AG04450 (cell line): ENCODE measurements around the gene LRP3. TPM values are rescaled to one million over a fixed set of nuclear protein-coding genes. Genes with fewer than 3 reads are reported as not detected.
"Not testable (repeated sequence)": the region's sequence is repeated elsewhere in the genome, so short reads cannot be mapped to it uniquely, and the experiment has no call there.

Source experiments
- CTCF ChIA-PET: fragments of 300-600, 350-600 bp; formaldehyde crosslinking; extraction: SDS; loops from one replicate; lab custom pipeline; 2022; ENCODE audit warnings: antibody characterized with exemption, inconsistent platforms; lab: Charles Lee
- POLR2A ChIA-PET: fragments of 350-600 bp; formaldehyde crosslinking; extraction: SDS; loops from one replicate; lab custom pipeline; 2021; ENCODE audit warnings: antibody characterized with exemption, inconsistent platforms; lab: Yijun Ruan, JAX
- DNase-seq: peaks from one replicate; pipeline ENCODE4 v3.0.0-alpha.2; 2011; ENCODE audit warnings: low read depth, low spot score
- H3K27ac ChIP-seq: one replicate; pipeline ENCODE4 v1.5.1; 2012; ENCODE audit warnings: low read depth, low read length, control low read depth
- H3K27me3 ChIP-seq: one replicate; pipeline ENCODE4 v1.6.0; 2012; ENCODE audit warnings: low read length; ENCODE audit not compliant: control insufficient read depth, insufficient read depth
- H3K4me3 ChIP-seq: 2 replicates; pipeline ENCODE4 v1.5.1; 2011; ENCODE audit warnings: mild to moderate bottlenecking, low read depth, low read length, control low read depth
- H3K9me3 ChIP-seq: 2 replicates; pipeline ENCODE4 v1.5.1; 2012; ENCODE audit warnings: low read length; ENCODE audit not compliant: control insufficient read depth, insufficient read depth
- polyA plus RNA-seq: library from polyadenylated mRNA; depleted of rRNA; stranded (reverse); fragments of >200 nt; gene quantifications from 2 replicates; pipeline ENCODE4 v1.2.3, GENCODE V29; 2011
- TF ChIP-seq, protein P1 (sequence below): IDR thresholded peaks from 2 replicates; pipeline ENCODE4 v1.5.1; 2011; ENCODE audit warnings: low read depth, low read length, control low read depth, inconsistent platforms

Gene LRP3
- polyA plus RNA-seq, 1 experiment, result 9.5 TPM

DNA sequence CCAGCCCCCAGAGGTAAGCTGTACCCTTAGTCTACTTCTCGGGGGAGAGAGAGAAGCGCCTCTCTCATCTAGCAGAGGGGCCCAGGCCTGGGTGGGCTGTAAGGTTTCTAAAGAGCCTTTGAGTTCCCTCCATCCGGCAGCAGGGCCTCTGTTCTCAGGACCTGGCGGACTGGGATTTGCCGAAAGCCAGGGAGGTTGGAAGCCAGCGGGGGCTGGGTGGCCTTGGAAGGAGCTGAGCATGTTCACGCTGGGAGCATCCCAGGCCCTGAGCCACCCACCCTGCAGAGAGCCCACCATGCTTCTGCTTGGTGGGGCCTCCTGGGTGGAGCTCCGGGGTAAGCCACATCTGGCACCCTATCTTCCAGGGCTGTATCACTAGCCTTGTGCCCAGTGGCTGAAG lies 23.8 kb downstream of the LRP3 start:
- H3K9me3 ChIP-seq, result no peaks in the 10 kb centered on the region; the same call in 1 of the 2 replicates
- ChIA-PET POLR2A (no interaction called here), CTCF (no interaction called here)
- peaks cover 17% of the 10 kb centered on the region for H3K27me3 ChIP-seq
- H3K27ac ChIP-seq, result no peak overlapping the region
- no peak for DNase-seq
- TF ChIP-seq, protein P1, sequence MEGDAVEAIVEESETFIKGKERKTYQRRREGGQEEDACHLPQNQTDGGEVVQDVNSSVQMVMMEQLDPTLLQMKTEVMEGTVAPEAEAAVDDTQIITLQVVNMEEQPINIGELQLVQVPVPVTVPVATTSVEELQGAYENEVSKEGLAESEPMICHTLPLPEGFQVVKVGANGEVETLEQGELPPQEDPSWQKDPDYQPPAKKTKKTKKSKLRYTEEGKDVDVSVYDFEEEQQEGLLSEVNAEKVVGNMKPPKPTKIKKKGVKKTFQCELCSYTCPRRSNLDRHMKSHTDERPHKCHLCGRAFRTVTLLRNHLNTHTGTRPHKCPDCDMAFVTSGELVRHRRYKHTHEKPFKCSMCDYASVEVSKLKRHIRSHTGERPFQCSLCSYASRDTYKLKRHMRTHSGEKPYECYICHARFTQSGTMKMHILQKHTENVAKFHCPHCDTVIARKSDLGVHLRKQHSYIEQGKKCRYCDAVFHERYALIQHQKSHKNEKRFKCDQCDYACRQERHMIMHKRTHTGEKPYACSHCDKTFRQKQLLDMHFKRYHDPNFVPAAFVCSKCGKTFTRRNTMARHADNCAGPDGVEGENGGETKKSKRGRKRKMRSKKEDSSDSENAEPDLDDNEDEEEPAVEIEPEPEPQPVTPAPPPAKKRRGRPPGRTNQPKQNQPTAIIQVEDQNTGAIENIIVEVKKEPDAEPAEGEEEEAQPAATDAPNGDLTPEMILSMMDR, result no peak
- no peak overlapping the region for H3K4me3 ChIP-seq

DNA sequence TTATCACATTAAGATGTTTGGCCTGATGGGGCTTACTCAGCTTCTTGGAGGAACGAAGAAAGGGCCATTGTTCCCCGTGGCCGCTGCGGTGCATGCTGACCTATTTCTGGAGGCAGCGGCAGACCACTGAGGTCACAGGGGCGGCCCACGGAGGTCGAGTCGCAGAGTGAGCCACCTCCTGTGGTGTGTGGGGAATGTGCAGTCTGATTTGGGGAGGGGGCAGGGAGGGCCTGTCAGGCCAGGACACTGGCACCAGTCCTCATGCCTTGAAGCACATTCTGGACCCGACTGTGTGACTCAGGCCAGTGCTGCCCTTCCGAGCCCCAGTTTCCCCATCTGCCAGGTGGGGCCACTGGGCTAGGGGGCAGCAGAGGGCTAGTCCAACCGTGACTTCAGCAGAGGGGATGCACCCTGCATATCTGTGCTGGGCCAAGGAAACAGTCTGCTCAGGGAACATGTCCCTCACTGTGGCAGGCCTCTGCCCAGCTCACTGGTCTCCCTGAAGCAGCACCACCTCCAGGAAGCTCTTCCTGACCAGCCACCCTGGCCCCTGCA lies 25.2 kb downstream of the LRP3 start:
- TF ChIP-seq, protein P1, result peak; percentile 38
- Histone ChIP-seq H3K27ac (no peak overlapping the region), H3K27me3 (peaks cover 27% of the 10 kb centered on the region), H3K4me3 (no peak overlapping the region), H3K9me3 (no peaks in the 10 kb centered on the region; the same call in 1 of the 2 replicates)
- no peak for DNase-seq
- ChIA-PET CTCF (interaction anchor here (1.6 kb wide), 1 partner anchor 10 kb away, joined by 6 read pairs; no protein-coding TSS in a partner anchor), POLR2A (no interaction called here)

DNA sequence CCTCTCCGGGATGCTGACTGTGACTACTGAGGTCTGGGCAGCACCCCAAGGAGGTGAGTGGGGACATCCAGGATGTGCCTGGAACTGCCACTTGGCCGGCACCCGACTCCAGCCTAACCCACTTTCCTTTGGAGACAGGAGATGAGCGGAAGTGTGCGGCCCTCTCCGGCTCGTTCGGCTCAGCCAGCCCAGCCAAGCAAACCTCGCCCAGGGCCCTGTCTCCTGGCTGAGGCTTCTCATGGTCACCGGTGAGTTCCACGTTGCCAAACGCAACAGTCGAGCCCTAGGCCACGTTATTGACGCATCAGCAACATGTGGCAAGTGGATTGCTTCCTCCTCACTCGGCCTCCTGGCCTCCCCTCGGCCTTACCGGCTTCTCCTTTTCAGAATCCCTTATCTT lies 26.0 kb downstream of the LRP3 start:
- H3K27me3 ChIP-seq, result peaks cover 34% of the 10 kb centered on the region
- CTCF ChIA-PET, result interaction anchor here (1.6 kb wide), 1 partner anchor 11 kb away, joined by 6 read pairs; no protein-coding TSS in a partner anchor

DNA sequence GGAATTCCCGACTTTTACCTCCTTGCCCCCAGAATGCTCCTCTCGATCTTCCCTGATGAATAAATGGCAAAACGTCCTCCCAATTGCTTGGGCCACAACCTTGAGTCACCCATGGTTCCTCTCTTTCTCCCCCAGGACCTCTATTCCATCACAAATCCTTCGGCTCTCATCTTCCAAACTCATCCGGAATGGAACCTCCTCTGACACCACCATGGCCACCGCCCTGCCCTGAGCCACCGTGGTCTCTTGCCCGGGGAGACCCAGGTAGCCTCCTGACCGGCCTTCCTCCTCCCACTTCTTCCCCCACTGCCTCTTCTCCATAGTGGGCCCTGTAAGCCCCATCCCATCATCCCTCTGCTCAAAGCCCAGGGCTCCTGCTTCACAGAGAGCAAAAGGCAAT lies 26.6 kb downstream of the LRP3 start:
- ChIA-PET POLR2A (no interaction called here), CTCF (interaction anchor here (0.7 kb wide), 1 partner anchor 37 kb away, joined by 3 read pairs; no protein-coding TSS in a partner anchor)
- TF ChIP-seq, protein P1, result no peak
- DNase-seq, result no peak
- no peaks in the 10 kb centered on the region; the same call in 1 of the 2 replicates for H3K9me3 ChIP-seq
- no peak overlapping the region for H3K27ac ChIP-seq
- H3K4me3 ChIP-seq, result no peak overlapping the region
- peaks cover 36% of the 10 kb centered on the region for H3K27me3 ChIP-seq

More for the DNA sequence above, 26.0 kb downstream of the LRP3 start:
- POLR2A ChIA-PET, result no interaction called here
- TF ChIP-seq, protein P1, result no peak
- Histone ChIP-seq H3K27ac (no peak overlapping the region), H3K9me3 (no peaks in the 10 kb centered on the region; the same call in 1 of the 2 replicates), H3K4me3 (no peak overlapping the region)
- no peak for DNase-seq

DNA sequence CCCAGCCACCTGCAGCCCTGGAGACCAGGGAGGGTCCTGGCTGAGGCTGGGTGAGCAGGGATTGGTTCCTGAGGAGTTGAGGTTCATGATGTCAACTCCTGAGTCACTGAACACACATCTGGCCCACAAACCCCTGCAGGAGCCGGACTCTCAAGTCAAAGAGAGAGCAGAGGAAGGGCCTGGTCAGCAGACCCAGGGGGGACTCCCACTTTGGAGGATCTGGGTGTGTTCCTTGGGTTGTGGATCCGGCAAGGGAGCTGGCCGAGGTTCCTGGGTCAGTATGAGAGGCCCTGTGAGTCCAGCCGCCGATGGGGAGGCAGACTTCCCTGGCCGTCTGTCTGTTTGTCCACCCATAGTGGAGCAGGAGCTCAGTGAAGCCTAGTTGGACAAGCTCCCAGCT lies 27.5 kb downstream of the LRP3 start:
- TF ChIP-seq, protein P1, result no peak
- no peaks in the 10 kb centered on the region; the same call in 1 of the 2 replicates for H3K9me3 ChIP-seq
- H3K4me3 ChIP-seq, result no peak overlapping the region
- peaks cover 41% of the 10 kb centered on the region for H3K27me3 ChIP-seq
- CTCF ChIA-PET, result interaction anchor here (2.5 kb wide), 1 partner anchor 37 kb away, joined by 11 read pairs; no protein-coding TSS in a partner anchor
- no peak overlapping the region for H3K27ac ChIP-seq
- no peak for DNase-seq
- POLR2A ChIA-PET, result no interaction called here

DNA sequence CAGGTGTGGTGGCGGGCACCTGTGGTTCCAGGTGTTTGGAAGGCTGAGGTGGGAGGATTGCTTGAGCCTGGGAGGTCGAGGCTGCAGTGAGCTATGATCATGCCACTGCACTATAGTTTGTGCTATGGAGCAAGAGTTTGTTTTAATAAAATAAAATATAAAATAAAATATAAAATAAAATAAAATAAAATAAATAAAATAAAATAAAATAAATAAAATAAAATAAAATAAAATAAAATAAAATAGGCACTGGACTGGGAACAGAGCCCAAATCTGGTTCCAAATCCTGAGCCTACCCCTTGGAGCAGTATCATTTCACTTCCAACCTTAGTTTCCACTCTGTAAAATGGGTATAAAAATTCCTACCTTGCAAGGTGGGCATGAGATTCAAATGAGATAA lies 28.1 kb downstream of the LRP3 start:
- H3K4me3 ChIP-seq, H3K27ac ChIP-seq, H3K9me3 ChIP-seq, DNase-seq, POLR2A ChIA-PET: not testable (repeated sequence)
- peaks cover 46% of the 10 kb centered on the region for H3K27me3 ChIP-seq
- CTCF ChIA-PET, result interaction anchor here (2.5 kb wide), 1 partner anchor 38 kb away, joined by 11 read pairs; no protein-coding TSS in a partner anchor
